Myometrial cell (primary cell): Measurements from ENCODE around the gene SETD1A. TPM values are rescaled to one million over a fixed set of nuclear protein-coding genes. Genes with fewer than 3 reads are reported as not detected.

Source experiments
- total RNA-seq: library from RNA; depleted of rRNA; stranded (reverse); fragments of >200 nt; gene quantifications from 2 replicates; pipeline ENCODE4 v1.2.3, GENCODE V29; 2015

The SETD1A gene
- 3.2 TPM in 2 replicates for total RNA-seq

GRCh38 chr16:30957456-30958174 lies at the start of gene SETD1A:
TSS of gene SETD1A (plus strand) at chr16:30957754. CDS start at chr16:30958732, 978 bp downstream.

GRCh38 chr16:30923554-30924075 lies 33.9 kb upstream of the SETD1A start, which contains the start of gene FBXL19:
TSS of gene FBXL19 (plus strand) at chr16:30923572. CDS start at chr16:30925755, 2,183 bp downstream.

GRCh38 chr16:30948667-30949649 lies 8.6 kb upstream of the SETD1A start, which contains the start of gene ORAI3:
TSS of gene ORAI3 (plus strand) at chr16:30949068. CDS start at chr16:30949290, 222 bp downstream.

GRCh38 chr16:30984669-30985400 lies 27.3 kb downstream of the SETD1A start, which contains the start of gene HSD3B7:
TSS of gene HSD3B7 (plus strand) at chr16:30985207. CDS start at chr16:30985659, 452 bp downstream.

GRCh38 chr16:31010585-31011325 lies 53.2 kb downstream of the SETD1A start, which contains the start of gene STX1B:
TSS of gene STX1B (minus strand) at chr16:31010638. CDS start at chr16:31010396, 242 bp downstream.

GRCh38 chr16:31032736-31033708 lies 75.5 kb downstream of the SETD1A start, which contains the start of gene STX4:
TSS of gene STX4 (plus strand) at chr16:31033558. CDS start at chr16:31033806, 248 bp downstream.

Other genes with a start within 250 kb of the SETD1A start
- 38.6 and 46.6 TPM in 2 replicates for gene PHKG2, start 209.3 kb upstream of the SETD1A start, total RNA-seq
- 4.6 and 6.9 TPM in 2 replicates for gene CFAP119, start 195.7 kb upstream of the SETD1A start, total RNA-seq
- gene RNF40, start 195.4 kb upstream of the SETD1A start, total RNA-seq, result 80.1 and 86.3 TPM in 2 replicates
- 11.3 and 13.8 TPM in 2 replicates for gene ZNF629, start 170.5 kb upstream of the SETD1A start, total RNA-seq
- 77.8 and 85.3 TPM in 2 replicates for gene BCL7C, start 63.7 kb upstream of the SETD1A start, total RNA-seq
- 3.9 and 11.2 TPM in 2 replicates for gene CTF1, start 61.1 kb upstream of the SETD1A start, total RNA-seq
- gene FBXL19, start 34.2 kb upstream of the SETD1A start, total RNA-seq, result 26.6 and 34.0 TPM in 2 replicates
- 65.9 and 71.5 TPM in 2 replicates for gene ORAI3, start 8.7 kb upstream of the SETD1A start, total RNA-seq
- gene HSD3B7, start 27.5 kb downstream of the SETD1A start, total RNA-seq, result 24.5 and 26.2 TPM in 2 replicates
- gene STX1B, start 52.9 kb downstream of the SETD1A start, total RNA-seq, result 0.86 and 1.4 TPM in 2 replicates
- gene STX4, start 75.8 kb downstream of the SETD1A start, total RNA-seq, result 24.8 and 36.2 TPM in 2 replicates
- gene ZNF668, start 116.5 kb downstream of the SETD1A start, total RNA-seq, result 14.4 and 16.1 TPM in 2 replicates
- gene ZNF646, start 116.7 kb downstream of the SETD1A start, total RNA-seq, result 6.9 and 15.6 TPM in 2 replicates
- gene PRSS53, start 131.2 kb downstream of the SETD1A start, total RNA-seq, result under 0.01 and 1.4 TPM in 2 replicates
- 211 and 231 TPM in 2 replicates for gene VKORC1, start 137.0 kb downstream of the SETD1A start, total RNA-seq
- gene BCKDK, start 150.6 kb downstream of the SETD1A start, total RNA-seq, result 64.9 and 65.9 TPM in 2 replicates
- 31.2 and 33.7 TPM in 2 replicates for gene KAT8, start 159.9 kb downstream of the SETD1A start, total RNA-seq
- not detected in 2 replicates for gene PRSS8, start 178.0 kb downstream of the SETD1A start, total RNA-seq
- gene PRSS36, start 192.3 kb downstream of the SETD1A start, total RNA-seq, result 0.18 and 2.0 TPM in 2 replicates
- gene FUS, start 222.4 kb downstream of the SETD1A start, total RNA-seq, result 52.8 and 55.5 TPM in 2 replicates
- 87.2 and 112 TPM in 2 replicates for gene PYCARD, start 245.0 kb downstream of the SETD1A start, total RNA-seq